Bronchial epithelial cell (primary cell): ENCODE results near the gene PRMT1. TPM values are rescaled to one million over a fixed set of nuclear protein-coding genes. Genes with fewer than 3 reads are reported as not detected.
A peak's percentile ranks its signal among the peaks of the same experiment; 100 is the strongest.

Experiments
- DNase-seq: peaks from one replicate; pipeline ENCODE4 v3.0.0-alpha.2; 2010; ENCODE audit warnings: low read depth
- FAIRE-seq: peaks from 2 replicates; lab custom pipeline; 2011; peaks lifted over from hg19 to GRCh38; lab: Jason Lieb, UNC
- H3K27me3 ChIP-seq: 2 replicates; pipeline ENCODE4 v1.5.1; 2011; ENCODE audit warnings: low read length; ENCODE audit not compliant: control insufficient read depth, insufficient read depth
- H3K36me3 ChIP-seq: 2 replicates; pipeline ENCODE4 v1.5.1; 2011; ENCODE audit warnings: low read length; ENCODE audit not compliant: control insufficient read depth, insufficient read depth
- H3K4me3 ChIP-seq: 2 replicates; pipeline ENCODE4 v1.5.1; 2011; ENCODE audit warnings: mild to moderate bottlenecking, low read depth, low read length, control low read depth
- CTCF ChIP-seq: IDR thresholded peaks from 2 replicates; pipeline ENCODE4 v1.5.1; 2011; ENCODE audit warnings: mild to moderate bottlenecking, moderate library complexity, low read length, control low read depth, inconsistent platforms; ENCODE audit not compliant: insufficient read depth, severe bottlenecking
- total RNA-seq: library from RNA; depleted of rRNA; stranded (reverse); fragments of >200 nt; gene quantifications from 2 replicates; pipeline ENCODE4 v1.2.1, GENCODE V29; 2014

PRMT1 gene
- total RNA-seq, 1 donor from 2014 or later = 543 TPM

DNA sequence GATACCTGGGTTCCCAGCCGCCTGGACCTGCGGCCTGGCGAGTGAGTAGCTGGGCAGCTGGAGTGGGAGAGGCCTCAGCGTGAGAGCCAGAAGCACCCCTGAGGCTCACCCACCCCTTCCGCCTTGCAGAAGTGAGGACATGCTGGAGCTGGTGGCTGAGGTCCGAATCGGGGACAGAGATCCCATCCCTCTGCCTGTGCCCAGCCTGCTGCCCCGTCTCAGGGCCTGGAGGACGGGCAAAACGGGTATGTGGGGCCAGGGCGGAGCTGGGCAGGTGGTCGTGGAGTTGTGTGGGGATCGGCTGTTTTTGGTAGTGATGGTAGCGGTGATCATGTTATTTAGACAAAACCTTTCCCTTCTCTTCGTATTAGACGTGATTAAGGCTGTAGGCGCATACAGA is 30.5 kb upstream of the PRMT1 start:
- no peak overlapping the region for H3K4me3 ChIP-seq
- DNase-seq = no peak
- peak; percentile 62 for FAIRE-seq
- no peak for TF ChIP-seq CTCF
- peaks cover 21% of the 10 kb centered on the region for H3K36me3 ChIP-seq
- no peaks in the 10 kb centered on the region for H3K27me3 ChIP-seq

- FAIRE-seq = no peak
- peaks cover 34% of the 10 kb centered on the region for H3K36me3 ChIP-seq
Observed at GRCh38 chr19:49651029-49651819, 25.8 kb upstream of the PRMT1 start.

GRCh38 chr19:49651820-49652550 is 25.1 kb upstream of the PRMT1 start:
- H3K36me3 ChIP-seq = peaks cover 34% of the 10 kb centered on the region
- no peak overlapping the region for H3K4me3 ChIP-seq
- no peak for TF ChIP-seq CTCF
- no peaks in the 10 kb centered on the region for H3K27me3 ChIP-seq
- DNase-seq = no peak
- FAIRE-seq = no peak

More at GRCh38 chr19:49651029-49651819, 25.8 kb upstream of the PRMT1 start:
- Histone ChIP-seq H3K4me3 (no peak overlapping the region), H3K27me3 (no peaks in the 10 kb centered on the region)
- DNase-seq = no peak
- TF ChIP-seq CTCF = no peak

DNA sequence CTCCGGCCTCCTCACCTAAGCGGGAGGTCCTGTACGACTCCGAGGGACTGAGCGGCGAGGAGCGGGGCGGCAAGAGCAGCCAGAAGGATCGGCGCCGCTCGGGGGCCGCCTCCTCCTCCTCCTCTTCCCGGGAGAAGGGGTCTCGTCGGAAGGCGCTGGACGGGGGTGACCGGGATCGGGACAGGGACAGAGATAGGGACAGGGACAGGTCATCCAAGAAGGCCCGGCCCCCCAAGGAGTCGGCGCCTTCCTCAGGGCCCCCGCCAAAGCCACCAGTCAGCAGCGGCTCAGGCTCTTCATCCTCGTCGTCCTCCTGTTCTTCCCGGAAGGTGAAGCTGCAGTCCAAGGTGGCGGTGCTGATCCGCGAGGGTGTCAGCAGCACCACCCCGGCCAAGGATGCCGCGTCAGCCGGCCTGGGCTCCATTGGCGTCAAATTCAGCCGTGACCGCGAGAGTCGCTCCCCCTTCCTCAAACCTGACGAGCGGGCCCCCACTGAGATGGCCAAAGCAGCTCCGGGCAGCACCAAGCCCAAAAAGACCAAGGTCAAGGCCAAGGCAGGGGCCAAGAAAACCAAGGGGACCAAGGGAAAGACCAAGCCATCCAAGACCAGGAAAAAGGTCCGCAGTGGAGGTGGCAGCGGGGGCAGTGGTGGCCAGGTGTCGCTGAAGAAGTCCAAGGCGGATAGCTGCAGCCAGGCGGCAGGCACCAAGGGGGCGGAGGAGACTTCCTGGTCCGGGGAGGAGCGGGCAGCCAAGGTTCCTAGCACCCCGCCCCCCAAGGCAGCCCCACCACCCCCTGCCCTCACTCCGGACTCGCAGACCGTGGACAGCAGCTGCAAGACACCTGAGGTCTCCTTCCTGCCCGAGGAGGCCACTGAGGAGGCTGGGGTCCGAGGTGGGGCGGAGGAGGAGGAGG is 24.3 kb upstream of the PRMT1 start:
- no peak for DNase-seq
- FAIRE-seq = no peak
- H3K27me3 ChIP-seq = no peaks in the 10 kb centered on the region
- no peak for TF ChIP-seq CTCF
- no peak overlapping the region for H3K4me3 ChIP-seq
- peaks cover 38% of the 10 kb centered on the region for H3K36me3 ChIP-seq

GRCh38 chr19:49653466-49653806 is 23.6 kb upstream of the PRMT1 start:
- DNase-seq = no peak
- no peak for FAIRE-seq
- H3K27me3 ChIP-seq = no peaks in the 10 kb centered on the region
- H3K36me3 ChIP-seq = peaks cover 41% of the 10 kb centered on the region
- no peak overlapping the region for H3K4me3 ChIP-seq
- no peak for TF ChIP-seq CTCF
